ENCODE results near the gene ERBIN.

- TF ChIP-seq POLR2A (IDR thresholded peaks at IDR 0.05) (no peak), CTCF (IDR thresholded peaks at IDR 0.05) (no peak)
Observed at GRCh38 chr5:65984098-65984885, 57.9 kb downstream of the ERBIN start.
